Measurements from ENCODE around the gene TMPRSS6.

The TMPRSS6 gene

GRCh38 chr22:37139762-37140161 lies 30.2 kb upstream of the TMPRSS6 start:
- no peak for DNase-seq

- no peak for DNase-seq
Measured at GRCh38 chr22:37138849-37139561, 29.5 kb upstream of the TMPRSS6 start.

DNA sequence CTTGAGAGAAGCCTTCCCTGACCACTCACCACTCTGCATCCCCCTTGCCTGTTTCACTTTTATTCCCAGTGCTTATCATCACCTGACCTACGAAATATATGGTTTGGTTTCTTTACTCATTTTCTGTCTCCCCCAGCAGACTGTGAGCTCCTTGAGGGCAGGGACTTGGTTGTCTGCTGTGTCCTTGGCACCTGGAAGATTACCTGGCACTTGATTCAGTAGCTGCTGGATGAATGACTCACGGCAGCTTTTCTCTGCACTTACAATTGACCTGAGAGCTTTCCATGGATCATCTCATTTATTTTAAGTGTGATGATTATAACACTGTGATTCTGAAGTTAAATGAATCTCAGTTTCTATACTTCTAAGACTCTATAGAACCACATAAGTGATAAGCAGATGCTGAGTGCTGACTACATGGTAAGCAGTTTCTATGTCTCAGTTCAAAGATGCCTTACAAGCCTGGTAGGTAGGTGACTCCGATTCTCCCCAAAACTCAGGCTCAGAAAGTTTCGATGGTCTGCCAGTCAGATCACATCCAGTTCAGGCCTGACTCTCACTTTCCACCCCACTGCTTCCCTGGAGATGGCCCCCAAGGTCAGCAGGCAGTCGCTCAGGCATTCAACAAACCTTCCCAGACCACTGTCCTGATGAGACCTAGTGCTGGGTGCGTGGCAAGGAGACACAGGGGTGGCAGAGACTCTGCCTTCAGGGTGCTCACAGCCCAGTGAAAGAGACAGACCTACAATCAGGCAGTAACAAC lies 28.6 kb upstream of the TMPRSS6 start:
- DNase-seq = no peak

- DNase-seq = no peak
Measured at GRCh38 chr22:37137131-37137530, 27.6 kb upstream of the TMPRSS6 start.

GRCh38 chr22:37135023-37135422 lies 25.5 kb upstream of the TMPRSS6 start:
- no peak for DNase-seq

- no peak for DNase-seq
Measured at GRCh38 chr22:37133304-37134018, 23.9 kb upstream of the TMPRSS6 start.

- no peak for DNase-seq
Measured at GRCh38 chr22:37132773-37133172, 23.3 kb upstream of the TMPRSS6 start.

- DNase-seq = no peak
Measured at GRCh38 chr22:37129866-37130441, 20.4 kb upstream of the TMPRSS6 start.

DNA sequence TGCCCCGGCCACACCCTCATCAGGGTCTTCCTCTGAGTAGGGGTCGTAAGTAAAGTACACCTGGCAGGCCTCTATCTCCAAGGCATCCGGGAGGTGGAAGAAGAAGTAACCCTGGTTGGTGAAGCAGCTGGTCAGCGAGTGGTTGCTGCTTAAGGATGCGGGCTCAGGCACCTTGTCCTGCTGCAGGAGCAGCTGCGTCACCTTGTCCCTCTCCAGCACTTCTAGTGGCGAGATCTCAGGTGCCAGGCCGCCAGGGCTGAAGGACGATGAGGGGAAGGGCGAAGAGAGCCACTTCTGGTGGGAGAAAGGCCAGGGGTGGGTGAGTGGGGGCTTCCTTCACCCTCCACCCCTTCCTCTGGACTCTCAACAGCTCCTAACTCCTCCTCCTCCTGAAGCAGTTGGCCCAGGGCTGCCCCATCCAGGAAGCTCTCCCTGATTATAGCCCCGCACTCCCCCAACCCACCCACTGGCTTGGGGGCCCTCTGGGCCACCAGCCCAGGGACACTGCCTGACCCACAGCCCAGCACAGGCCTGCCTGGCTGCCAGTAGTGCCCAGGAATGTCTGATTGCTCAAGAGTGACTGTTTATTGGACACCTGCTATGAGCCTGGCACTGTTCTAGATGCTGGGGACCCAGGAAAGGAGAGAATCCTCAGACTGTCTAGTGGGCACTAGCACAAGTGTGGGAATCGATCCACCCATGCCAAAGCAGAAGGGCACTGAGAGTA lies 19.2 kb upstream of the TMPRSS6 start:
- no peak for DNase-seq

GRCh38 chr22:37127350-37127878 lies 17.9 kb upstream of the TMPRSS6 start:
- DNase-seq = no peak

- DNase-seq = no peak
Measured at GRCh38 chr22:37126882-37127281, 17.4 kb upstream of the TMPRSS6 start.

DNA sequence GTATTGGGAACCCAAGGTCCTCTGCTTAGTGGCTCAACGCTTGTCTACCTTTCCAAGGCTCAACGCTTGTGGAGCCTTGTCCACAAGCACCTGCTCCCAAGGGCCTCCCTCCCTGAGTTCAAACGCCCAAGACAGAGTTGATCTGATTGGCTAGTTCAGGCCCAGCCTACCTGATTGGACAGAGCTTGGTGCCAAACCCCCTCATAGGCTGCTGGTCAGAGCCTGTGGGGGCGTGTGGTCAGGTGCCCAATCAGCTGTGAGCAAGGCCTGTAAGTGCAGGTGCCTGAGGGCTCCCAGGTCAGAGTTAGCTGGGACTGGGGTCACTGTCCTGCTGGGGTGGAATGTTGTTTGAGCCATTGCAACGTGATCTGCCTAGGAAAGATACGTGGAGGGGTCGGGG lies 16.9 kb upstream of the TMPRSS6 start:
- DNase-seq = no peak

DNA sequence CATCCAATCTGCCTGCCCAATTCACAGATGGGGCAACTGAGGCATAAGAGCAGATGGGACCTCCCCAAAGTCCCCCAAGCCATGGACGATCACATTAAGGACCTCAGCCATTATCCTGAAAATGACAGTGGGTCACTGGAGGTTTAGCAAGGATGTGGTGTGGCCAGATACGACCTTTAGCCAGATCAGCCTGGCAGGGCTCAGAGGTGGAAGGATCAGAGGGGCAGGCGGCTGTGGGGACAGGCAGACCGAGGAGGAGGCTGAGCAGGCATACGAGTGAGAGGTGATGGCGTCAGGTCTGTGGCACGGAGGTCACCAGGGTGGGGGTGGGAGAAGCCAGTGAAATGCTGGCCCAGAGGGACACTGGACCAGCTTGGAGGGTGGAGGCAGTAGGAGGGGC lies 14.1 kb upstream of the TMPRSS6 start:
- DNase-seq = no peak

GRCh38 chr22:37122598-37123180 lies 13.2 kb upstream of the TMPRSS6 start:
- DNase-seq = no peak

DNA sequence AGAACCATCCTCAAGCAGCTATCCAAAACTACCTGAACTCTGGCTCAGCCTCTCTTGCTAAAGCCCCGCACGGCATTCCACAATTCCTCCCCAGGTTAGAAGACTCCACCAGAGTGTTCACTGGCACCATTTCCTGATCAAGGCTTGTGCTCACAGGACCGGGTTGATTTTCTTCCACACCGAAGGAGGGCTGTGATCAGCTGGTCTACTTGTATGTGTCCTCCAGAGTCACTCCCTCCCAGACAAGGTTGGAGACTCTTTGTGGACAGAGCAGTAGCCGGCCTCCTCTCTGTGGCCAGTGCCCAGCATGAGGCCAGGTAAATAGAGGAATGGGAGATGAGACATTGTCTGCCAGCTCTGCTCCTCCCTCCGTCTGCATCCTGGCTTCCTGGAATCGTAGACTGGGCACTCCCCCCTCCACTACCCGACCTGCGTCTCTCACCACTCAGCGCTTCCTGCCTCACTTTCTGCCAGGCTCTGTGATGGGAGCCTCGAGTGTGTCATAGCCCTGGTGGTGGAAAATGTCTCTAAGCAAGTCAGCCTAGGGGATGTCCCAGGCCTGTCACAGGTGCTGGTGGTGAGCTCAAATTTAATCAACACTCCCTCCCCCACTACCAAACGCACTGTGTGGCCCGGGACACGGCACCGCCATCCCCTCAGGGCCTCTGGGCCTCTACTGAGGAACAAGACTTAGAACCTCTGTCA lies 12.5 kb upstream of the TMPRSS6 start:
- DNase-seq = no peak

DNA sequence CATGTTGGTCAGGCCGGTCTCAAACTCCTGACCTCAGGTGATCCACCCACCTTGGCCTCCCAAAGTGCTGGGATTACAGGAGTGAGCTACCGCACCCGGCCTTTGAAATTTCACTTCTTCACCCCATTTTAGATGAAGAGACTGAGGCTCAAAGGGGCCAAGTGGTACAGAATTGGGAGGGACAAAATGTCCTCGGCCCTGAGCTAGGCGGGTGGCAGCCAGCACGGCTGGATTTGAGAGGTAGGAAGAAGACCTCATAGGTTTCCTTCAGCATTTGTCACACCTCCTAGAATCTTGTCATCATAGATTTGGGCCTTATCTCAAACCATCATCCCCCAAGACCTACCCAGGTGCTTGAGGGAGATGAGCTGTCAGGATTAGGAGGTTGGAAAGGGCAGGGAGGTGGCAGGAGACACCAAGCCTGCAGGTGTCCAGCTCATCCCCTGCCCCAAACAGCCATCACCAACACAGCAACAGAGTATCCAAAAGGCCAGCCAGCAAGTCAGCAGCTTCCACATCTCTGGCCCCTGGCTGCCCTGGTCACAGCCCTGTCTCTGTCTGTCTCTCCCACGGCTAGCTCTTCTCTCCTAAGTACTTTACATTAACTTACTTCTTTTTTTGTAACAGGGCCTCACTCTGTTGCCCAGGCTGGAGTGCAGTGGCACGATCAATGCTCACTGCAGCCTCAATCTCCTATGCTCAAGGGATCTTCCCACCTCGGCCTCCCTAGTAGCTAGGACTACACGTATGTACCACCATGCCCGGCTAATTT lies 11.2 kb upstream of the TMPRSS6 start:
- DNase-seq = no peak

- no peak for DNase-seq
Measured at GRCh38 chr22:37119872-37120271, 10.4 kb upstream of the TMPRSS6 start.

DNA sequence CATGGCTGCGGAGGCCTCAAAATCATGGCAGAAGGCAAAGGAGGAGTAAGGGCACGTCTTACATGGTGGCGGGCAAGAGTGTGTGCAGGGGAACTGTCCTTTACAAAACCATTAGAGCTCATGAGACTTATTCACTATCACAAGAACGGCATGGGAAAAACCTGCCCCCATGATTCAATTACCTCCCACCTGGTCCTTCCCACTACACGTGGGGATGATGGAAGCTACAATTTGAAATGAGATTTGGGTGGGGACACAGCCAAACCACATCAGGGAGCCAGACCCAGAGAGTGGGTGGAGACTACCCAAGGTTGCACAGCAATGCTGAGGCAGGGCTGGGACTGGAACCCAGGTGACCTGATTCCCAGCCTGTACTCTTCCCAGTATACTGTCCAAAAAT lies 8.6 kb upstream of the TMPRSS6 start:
- DNase-seq = no peak

- DNase-seq = no peak
Measured at GRCh38 chr22:37117092-37117491, 7.6 kb upstream of the TMPRSS6 start.

DNA sequence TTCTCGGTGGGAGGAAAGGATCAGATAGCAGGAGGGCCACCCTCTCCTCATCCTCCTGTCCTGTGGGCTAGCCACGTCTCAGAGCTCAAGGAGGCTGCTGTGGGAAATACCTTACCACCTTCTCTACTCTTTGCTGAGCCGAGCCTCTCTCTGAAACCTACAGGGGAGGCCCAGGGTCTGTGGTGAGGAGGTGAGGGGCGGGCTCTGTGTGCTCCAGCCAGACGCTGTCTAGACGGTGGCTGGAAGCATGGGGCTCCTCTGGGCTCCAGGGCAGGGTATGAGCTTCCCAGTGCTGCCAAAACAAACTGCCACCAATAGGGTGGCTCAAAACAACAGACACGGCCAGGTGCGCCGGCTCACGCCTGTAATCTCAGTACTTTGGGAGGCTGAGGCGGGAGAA lies 5.5 kb upstream of the TMPRSS6 start:
- no peak for DNase-seq

GRCh38 chr22:37113757-37114156 lies 4.2 kb upstream of the TMPRSS6 start:
- no peak for DNase-seq

All from GDM1 (cell line).